ENCODE measurements around the gene DDX27. TPM values are rescaled to one million over a fixed set of nuclear protein-coding genes. Genes with fewer than 3 reads are reported as not detected.
A peak's percentile ranks its signal among the peaks of the same experiment; 100 is the strongest.

DDX27 gene
- total RNA-seq, 1 experiment from 2014 or later: 80.8 TPM

GRCh38 chr20:49277786-49278035 lies 58.5 kb downstream of the DDX27 start:
- Histone ChIP-seq H4K20me1 (ENCODE audit: low read length) (peaks cover 41% of the 10 kb centered on the region), H3K9me3 (ENCODE audit: low read length) (peaks cover 18% of the 10 kb centered on the region), H3K9ac (ENCODE audit: low read length) (peak overlapping the region; percentile 96), H3K36me3 (ENCODE audit: low read depth, low read length) (peaks cover 49% of the 10 kb centered on the region), H3K4me2 (ENCODE audit: low read length) (peak overlapping the region; percentile 89), H3K27ac (ENCODE audit: low read length) (peak overlapping the region; percentile 85), H3K9me2 (replicated peaks; ENCODE audit: low read length) (no peaks in the 10 kb centered on the region), H3K27me3 (ENCODE audit: low read length) (no peaks in the 10 kb centered on the region), H3K4me3 (ENCODE audit: low read length) (peak overlapping the region; percentile 89), H3K79me2 (ENCODE audit: low read length) (peaks cover 78% of the 10 kb centered on the region), H2AFZ (ENCODE audit: low read length) (peak overlapping the region; percentile 53), H3F3A (ENCODE audit: low read length, unreplicated experiment) (peaks cover 32% of the 10 kb centered on the region), H3K4me1 (ENCODE audit: insufficient read depth, low read length) (peaks cover 48% of the 10 kb centered on the region)
- no TSS peak for BruUV-seq (replicated peaks)
- CTCF ChIA-PET: no interaction called here
- intact Hi-C loops (cut with micrococcal nuclease): loop anchor here (5.0 kb wide), 1 partner anchor 45 kb away; no protein-coding TSS in a partner anchor
- DNase-seq: no peak
- POLR2A ChIA-PET (ENCODE audit: unreplicated experiment): interaction anchor here (0.5 to 0.8 kb wide), 4 partner anchors 17 to 99 kb away, joined by 3 to 5 read pairs (median 3); partner anchors contain the start of gene DDX27
- TF ChIP-seq EZH2 (IDR thresholded peaks at IDR 0.05; ENCODE audit: low read length, unreplicated experiment): no peak
- no peak for TF ChIP-seq CTCF (conservative IDR thresholded peaks at IDR 0.05; ENCODE audit: low read depth, low read length)
- ATAC-seq: no peak

- Histone ChIP-seq H3K9ac (ENCODE audit: low read length) (peak within 1 kb of the TSS; percentile 96), H2AFZ (ENCODE audit: low read length) (peak within 1 kb of the TSS; percentile 77), H3F3A (ENCODE audit: low read length, unreplicated experiment) (peaks cover 37% of the 10 kb centered on the region), H3K9me2 (replicated peaks; ENCODE audit: low read length) (no peaks in the 10 kb centered on the region), H3K4me2 (ENCODE audit: low read length) (peak within 1 kb of the TSS; percentile 89), H3K4me3 (ENCODE audit: low read length) (peak within 1 kb of the TSS; percentile 89), H4K20me1 (ENCODE audit: low read length) (peaks cover 46% of the 10 kb centered on the region), H3K4me1 (ENCODE audit: insufficient read depth, low read length) (peaks cover 54% of the 10 kb centered on the region), H3K9me3 (ENCODE audit: low read length) (peaks cover 18% of the 10 kb centered on the region), H3K27ac (ENCODE audit: low read length) (peak within 1 kb of the TSS; percentile 85), H3K27me3 (ENCODE audit: low read length) (no peaks in the 10 kb centered on the region), H3K79me2 (ENCODE audit: low read length) (peaks cover 83% of the 10 kb centered on the region), H3K36me3 (ENCODE audit: low read depth, low read length) (peaks cover 53% of the 10 kb centered on the region)
- no peak for TF ChIP-seq EZH2 (IDR thresholded peaks at IDR 0.05; ENCODE audit: low read length, unreplicated experiment)
- peak; percentile 20; the same call in 1 of the 2 replicates for TF ChIP-seq CTCF (conservative IDR thresholded peaks at IDR 0.05; ENCODE audit: low read depth, low read length)
- BruUV-seq (replicated peaks): no TSS peak
- DNase-seq (peak; percentile 100), ATAC-seq (peak; percentile 88)
- intact Hi-C loops (cut with micrococcal nuclease): loop anchor here (5.0 kb wide), 1 partner anchor 44 kb away; no protein-coding TSS in a partner anchor
- ChIA-PET POLR2A (ENCODE audit: unreplicated experiment) (interaction anchor here (0.5 to 0.8 kb wide), 4 partner anchors 17 to 99 kb away, joined by 3 to 5 read pairs (median 3); partner anchors contain the start of gene DDX27), CTCF (no interaction called here)
These were observed 59.0 kb downstream of the DDX27 start, which contains the start of gene ZNFX1 for GRCh38 chr20:49278036-49278817. Gene ZNFX1 (minus strand): TSS chr20:49278057. CDS start chr20:49275839, 2,218 bp downstream.
